Activated T-cell treated with anti-CD3 and anti-CD28 coated beads for 24 hours (primary cell): ENCODE data around the gene GLRA1.
"Not testable (repeated sequence)": the region's sequence is repeated elsewhere in the genome, so short reads cannot be mapped to it uniquely, and the experiment has no call there.

Experiments
- DNase-seq: peaks from one replicate; pipeline ENCODE4 v3.0.0-alpha.2; 2020; ENCODE audit warnings: low read depth

The GLRA1 gene

DNA sequence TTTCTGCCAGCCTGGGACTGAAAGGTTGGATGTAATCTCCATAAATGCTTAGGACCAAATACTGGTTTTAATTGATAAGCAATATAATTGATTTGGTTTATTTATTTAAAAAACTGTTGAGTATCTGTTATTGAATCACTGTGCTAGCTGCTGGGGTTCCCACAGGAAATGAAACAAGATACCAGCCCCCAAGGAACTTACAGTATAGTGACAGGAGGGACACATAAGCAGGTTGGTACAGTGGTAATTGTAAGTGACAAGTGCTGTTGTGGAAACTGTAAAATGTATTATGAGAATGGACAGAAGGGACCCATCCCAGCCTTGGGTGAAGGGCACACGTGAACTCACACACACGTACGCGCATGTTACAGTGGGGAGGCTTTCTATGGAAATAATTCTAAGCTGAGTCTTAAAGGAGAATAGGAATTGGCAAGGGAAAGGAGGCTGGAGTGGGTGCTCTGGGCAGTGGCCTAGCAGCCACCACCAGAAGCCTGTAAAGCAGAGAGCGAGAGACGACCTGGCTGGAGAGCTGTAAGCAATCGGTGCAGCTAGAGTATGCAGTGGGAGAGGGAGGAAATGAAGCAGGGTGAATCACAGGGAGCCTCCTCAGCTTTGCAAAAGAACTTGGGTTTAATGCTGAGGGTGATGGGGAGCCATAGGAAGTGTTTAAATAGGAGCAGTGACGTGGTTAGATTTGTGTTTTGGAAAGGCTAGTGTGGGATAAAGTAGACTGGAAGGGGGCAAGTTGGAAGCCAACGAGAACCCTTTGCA is 39.3 kb downstream of the GLRA1 start:
- DNase-seq: no peak

DNA sequence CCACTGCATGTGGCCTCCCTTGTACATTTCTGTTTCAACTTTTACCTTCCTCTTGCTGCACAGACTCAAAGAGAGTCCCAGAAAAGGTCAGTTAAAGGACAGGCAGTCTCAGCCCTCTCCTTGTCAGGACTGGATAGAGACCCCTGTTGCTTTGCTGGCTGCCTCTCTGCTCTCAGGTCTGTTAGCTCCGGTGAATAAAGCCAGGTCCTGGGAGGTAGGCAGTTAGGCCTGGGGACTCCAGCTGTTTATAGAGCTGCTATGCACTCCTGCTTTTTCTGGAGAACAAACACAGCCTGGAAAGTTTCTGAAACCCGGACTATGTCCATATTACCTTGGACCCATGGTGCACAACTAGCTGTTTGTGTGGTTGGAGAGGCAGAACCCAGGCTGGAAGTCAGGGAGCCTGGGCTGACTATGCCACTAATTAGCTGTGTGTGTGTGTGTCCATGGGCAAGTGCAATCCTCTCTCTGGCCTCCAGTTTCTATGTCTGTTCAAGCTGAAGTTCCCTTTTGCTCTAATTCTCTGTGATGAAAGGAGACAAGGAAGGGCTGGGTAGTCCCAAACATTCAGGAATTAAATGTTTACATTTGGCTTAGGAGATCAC is 42.9 kb downstream of the GLRA1 start:
- DNase-seq: no peak

DNA sequence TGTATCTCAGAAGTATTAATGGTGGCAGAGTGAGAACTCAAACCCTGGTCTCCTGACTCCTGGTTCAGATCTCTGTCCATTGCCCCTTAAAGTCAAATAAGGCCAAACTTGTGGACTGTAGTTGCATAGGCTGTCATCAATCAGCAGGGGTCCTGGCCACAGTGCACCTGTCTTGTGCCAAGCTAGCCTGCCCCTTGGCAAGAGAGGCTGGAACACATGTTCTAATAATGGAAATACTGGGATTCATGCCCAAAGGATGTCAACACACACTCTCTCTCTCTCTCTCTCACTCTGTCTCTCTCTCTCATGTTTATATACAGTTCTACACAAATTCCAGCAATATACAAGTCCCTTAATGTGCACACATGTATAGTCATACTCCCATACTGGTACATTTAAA is 44.3 kb downstream of the GLRA1 start:
- DNase-seq: no peak

DNA sequence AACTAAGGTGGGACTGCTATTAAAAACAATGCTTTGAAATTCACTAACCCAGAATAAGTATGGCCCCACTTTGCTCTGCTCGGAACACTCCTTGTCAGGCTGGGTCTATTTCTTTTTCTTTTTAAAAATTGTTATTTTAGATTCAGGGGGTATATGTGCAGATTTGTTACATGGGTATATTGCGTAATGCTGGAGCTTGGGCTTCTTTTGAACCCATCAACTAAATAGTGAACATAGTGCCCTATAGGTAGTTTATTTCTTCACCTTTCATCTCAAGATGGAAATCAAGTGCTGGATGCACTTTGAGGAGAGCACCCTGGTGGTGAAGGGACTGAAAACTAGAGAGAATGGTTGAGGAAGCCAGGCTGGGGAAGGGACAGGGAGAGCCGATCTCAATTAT is 51.0 kb downstream of the GLRA1 start:
- no peak for DNase-seq

DNA sequence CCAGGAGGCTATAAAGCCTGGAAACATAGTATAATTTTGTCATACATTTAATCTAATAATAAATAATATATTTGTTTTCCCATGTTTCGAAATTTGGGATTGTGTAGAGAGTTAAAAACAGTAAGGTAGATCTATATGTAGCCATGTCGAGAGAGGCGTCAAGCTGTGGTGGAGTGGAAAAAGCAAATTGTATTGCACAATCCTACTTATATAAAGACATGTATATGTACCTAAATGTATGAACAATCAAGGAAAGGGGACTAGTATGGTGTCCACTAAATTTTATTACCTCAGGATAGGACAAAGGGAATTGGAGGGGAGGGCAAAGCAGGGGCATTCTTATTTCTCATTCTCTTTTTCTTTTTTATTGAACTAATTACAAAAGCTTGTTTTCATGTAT is 52.0 kb downstream of the GLRA1 start:
- DNase-seq: no peak

DNA sequence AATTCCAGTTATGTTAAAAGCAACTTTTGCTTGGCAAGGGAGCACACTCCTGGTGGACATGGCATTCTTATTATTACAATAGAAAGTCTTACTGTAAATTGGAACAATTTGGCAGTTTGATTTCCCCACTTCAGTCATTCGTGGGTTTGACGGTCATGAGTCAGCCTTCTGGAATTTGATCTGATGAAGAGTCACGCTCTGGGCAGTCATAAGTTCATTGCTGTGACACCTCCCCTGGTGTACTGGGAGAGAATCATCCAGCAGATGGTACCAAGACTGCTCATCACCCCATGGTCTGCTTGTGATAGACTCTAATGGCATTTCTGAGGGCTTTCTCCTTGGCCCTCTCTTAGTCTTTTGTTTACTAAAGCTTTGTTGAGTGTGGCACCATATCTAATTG is 53.8 kb downstream of the GLRA1 start:
- DNase-seq: no peak

DNA sequence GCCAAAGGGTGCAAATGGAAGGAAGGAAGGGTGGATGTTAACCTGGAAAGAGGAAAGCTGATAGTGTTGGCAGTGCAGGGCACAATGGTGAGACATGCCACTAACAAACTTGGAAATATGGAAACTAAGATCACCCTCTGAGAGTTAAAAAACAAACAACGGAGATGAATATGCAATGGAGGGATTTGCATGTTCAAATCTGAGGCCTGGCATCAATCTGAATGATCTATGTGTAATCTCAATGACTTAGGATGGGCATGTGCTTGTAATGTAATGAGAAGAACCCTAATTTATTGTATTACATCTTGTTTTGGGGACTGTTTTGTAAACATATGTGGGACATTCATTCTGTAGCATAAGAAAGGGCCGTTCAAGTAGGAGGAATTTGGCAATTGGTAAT is 54.4 kb downstream of the GLRA1 start:
- no peak for DNase-seq

DNA sequence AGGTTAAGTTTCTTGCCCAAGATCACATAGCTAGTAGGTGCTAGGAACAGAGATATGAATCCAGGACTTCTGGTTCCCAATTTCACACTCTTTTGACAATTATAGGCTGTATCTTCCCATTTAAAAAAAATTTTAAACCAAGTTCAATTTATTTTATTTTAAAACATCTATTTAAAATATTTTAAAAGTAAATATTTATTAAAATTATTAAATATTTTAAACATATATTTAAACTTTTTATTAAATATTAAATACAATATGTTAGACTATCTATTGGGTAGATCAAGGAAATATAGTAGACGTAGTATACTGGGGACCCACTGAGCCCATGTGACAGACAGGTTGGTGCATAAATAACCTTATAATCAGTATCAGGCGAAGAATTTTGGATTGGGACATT is 54.8 kb downstream of the GLRA1 start:
- no peak for DNase-seq

DNA sequence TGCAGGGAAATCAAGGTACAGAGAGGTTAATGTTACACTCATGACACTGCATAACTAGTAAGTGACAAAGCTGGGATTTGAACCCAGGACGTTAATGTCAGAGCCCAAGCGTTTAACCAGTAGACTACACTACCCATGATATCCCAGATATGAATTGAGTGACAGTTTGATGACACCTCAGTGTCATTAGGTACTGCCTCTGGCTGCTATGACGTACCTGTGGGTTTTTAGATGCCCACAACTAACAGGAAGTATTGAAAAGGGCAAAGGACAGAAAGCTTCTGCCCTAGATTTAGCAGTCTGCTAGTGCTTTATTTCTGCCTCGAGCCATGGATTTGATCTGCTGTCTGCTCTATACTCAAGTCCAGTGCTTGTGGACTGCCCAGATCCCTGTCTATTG is 56.2 kb downstream of the GLRA1 start:
- peak; percentile 1 for DNase-seq

DNA sequence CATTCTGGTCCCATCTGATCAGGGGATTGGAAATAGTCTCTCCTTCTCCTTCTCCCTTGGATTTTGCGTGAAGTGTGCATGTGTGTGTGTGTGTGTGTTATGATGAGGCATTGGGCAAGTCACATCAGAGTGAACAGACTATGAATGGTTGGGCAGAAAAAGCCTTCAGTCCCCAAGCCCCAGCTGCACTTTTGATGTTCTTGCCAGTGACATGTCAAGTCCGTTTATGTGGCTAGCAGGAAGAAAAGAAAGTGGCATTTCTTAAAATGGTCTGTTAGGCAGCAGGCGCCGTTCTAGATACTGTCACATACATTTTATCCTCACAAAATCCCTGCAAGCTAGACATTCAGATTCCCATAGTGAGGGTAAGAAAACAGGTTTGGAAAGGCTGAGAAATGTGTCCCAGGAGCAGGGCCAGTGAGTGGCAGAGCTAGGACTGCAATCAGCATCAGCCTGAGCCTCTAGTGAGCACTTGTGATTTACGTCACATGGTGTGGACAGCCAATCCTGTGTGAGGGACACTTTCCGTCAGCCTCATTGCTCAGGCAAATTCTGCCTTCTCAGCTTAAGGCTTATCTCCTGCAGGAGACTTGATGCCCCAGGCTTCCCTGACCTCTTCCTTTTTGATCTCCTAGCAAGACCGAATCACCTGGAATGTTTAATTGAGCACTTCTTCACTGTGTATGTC is 60.4 kb downstream of the GLRA1 start:
- DNase-seq: no peak

DNA sequence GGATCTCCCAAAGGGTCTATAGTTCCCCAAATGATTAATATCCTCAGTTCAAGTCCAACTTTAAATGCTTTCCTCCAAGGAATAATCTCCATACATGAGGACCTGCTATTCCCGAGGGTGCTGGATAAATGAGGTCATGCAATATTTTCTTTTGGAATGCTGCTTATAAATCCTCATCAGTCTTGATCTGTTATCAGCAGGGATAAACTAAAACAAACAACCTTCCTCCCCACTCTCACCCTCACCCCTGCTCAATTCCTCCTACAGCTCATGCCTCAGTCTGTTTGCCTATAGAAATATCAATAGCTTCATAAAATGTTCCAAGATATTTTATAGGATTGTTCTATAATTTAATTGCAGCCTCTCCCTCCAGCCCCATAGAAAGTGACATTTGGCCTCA is 61.1 kb downstream of the GLRA1 start:
- DNase-seq: no peak

DNA sequence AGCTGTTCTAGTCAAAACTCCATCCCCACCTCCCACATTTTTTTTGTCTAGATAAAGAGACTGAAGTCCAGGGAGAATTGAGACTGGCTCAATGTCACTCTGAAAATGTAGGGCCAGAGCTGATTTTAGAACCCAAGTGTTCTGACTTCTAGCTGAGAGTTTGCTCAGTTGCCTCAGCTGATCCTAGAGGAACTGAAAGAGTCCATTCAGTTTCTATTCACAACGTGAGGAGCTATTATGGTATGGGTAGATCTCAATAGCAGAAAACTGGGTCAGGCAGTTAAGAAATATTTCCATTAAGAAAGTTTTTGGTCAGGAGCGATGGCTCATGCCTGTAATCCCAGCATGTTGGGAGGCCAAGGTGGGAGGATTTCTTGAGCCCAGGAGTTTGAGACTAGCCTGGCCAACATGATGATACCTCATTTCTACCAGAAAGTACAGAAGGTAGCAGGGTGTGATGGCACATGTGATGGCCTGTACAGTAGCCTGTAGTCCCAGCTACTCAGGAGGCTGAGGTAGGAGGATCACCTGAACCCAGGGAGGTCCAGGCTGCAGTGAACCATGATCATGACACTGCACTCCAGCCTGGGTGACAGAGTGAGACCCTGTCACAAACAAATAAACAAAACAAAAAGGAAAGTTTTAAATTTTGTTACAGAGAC is 61.7 kb downstream of the GLRA1 start:
- no peak for DNase-seq

DNA sequence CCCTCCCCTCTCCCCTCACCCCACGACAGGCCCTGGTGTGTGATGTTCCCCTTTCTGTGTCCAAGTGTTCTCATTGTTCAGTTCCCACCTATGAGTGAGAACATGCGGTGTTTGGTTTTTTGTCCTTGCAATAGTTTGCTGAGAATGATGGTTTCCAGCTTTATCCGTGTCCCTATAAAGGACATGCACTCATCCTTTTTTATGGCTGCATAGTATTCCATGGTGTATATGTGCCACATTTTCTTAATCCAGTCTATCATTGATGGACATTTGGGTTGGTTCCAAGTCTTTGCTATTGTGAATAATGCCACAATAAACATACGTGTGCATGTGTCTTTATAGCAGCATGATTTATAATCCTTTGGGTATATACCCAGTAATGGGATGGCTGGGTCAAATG is 63.8 kb downstream of the GLRA1 start:
- not testable (repeated sequence) for DNase-seq

DNA sequence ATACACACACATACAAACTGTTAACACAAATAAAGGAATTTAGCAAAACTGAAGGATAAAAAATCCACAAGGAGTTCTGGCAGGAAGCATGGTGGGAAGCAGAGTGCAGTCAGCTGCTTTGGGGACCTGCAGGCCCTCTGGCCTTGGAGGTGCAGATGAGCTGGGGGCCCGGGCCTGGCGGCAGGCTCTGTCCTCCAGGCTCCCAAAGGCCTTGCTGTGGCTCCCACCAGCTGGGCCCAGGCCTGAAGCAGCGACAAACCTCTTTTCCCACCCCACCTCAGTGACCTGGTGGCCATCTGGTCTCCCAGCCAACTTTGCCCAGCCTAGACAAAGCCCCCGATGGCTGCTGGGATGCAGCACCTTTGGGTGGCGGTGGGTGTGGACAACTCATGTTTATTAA is 67.8 kb downstream of the GLRA1 start:
- no peak for DNase-seq

DNA sequence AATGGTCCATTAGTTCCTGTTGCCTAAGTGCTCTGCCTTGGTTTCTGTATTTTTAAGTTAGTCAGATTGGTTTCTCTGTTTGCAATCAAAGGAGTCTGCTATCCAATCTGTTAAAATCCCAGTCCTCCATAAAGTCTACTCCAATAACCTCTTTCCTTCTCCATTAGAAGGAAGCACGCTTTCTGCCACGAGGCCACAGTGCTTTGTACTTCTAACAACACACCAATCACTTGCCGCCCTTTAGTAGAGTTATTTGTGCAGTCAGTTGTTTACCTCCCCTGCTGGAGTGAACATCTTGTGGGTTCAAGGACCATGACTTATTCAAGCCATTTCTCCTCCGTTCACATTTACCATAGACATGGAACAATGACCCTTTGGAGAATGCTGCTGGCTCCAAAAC is 69.0 kb downstream of the GLRA1 start:
- no peak for DNase-seq

DNA sequence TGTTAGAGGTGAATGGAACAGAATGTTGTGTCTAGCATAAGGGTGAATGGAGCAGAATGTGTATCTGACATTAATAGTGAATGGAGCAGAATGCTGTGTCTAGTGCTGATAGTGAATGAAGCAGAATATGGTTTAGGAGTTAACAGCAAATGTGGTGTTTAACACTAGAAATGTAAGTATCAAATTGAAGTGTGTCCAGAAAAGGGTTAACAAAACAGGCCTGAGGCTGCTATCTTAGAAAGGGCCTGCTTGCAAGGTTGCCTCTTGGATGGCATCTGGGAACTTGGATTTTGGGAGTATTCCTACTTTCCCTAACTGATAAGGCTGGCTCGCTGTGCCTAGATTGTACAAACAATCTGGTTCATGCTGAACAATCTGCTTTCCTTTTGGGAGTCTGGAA is 76.8 kb downstream of the GLRA1 start:
- DNase-seq: no peak

DNA sequence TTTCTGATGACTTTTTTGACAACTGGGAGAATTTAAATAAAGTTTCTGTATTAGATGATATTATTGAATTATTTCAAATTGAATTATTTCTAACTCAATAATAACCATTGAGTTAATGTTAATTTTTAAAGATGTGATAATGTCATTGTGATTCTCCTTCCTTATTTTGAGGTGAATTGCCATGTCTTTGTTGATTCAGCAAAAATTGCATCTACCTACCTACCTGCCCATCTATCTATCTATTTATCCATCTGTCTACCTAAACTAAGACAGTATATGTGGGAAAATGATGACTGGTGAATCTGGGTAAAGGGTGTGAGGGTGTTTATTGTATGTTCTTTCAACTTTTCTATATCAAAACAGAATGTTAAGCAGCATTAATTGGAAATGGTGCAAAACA is 77.9 kb downstream of the GLRA1 start:
- DNase-seq: no peak

DNA sequence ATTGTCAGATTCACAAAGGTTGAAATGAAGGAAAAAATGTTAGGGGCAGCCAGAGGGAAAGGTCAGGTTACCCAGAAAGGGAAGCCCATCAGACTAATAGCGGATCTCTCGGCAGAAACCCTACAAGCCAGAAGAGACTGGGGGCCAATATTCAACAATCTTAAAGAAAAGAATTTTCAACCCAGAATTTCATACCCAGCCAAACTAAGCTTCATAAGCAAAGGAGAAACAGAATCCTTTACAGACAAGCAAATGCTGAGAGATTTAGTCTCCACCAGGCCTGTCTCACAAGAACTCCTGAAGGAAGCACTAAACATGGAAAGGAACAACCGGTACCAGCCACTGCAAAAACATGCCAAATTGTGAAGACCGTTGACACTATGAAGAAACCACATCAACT is 91.8 kb downstream of the GLRA1 start:
- DNase-seq: not testable (repeated sequence)

DNA sequence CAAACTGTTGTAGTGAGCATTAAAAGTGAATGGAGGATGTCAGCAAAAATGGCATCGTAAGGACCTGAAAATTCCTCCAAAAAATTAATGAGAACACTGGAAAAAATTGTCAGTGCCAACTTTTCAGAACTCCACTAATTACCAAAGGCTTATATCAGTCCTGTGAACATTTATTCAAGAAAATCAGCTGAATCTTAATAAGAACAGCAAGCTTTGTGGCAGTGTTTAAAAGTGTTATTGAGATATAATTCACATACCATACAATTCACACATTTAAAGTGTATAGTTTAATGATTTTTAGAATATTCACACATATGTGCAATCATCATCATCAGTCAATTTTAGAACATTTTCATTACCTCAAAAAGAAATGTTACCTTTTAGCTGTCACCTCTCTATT is 95.3 kb downstream of the GLRA1 start:
- no peak for DNase-seq

DNA sequence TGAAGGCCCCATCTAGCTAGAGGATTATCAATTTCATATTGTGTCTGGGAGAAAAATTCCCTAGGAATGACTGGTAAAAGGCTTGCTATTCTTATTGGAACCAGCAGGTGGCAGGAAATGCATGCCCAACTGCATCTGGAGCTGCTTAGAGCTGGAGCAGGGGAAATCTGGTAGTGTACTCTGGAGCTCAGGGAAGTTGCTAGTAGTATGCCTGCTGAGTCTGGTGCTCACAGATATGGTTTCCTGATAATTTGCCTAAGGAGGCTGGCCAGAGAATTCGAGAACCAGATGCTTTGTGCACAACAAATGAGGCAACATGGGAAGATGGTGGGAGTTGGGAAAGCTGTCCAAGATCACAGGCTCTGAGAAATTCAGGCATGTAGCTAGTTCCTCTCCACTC is 99.2 kb downstream of the GLRA1 start:
- no peak for DNase-seq

DNA sequence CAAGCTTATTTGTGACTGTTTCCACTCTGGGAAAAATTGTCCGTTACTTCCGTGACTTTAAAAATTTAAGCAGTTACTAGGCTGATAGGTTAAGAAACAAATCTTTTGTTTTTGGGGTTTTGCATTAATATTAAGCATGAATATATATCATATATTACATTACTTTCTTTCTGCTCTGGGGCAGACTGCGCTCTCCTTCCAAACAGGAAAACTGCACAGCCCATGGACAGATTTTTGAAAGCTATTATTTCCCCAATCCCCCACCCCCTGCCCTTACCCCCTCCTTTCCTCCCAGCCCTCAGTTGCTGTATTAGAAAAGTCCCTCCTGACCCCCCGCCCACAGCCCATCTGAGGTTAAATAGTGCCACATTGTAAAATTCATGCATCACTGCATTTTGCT is 102.5 kb downstream of the GLRA1 start:
- DNase-seq: no peak

DNA sequence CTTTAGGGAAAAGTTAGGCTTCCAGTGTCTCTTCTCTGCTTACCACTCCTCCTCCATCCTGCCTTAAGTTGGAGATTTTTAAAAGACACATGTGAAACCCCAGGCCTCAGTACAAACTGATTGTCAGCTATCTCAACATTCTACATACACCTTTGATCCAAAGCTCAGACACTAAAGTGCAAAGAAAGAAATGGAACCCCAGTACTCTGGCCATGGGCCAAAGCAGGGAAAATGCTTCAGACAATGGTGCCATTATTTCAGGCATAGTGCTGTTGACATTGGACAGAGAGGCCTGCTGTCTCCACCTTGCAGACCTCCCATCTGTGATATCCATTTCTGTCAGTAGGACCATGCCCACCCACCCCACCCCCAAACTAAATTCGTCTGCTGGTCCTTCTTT is 103.7 kb downstream of the GLRA1 start:
- DNase-seq: no peak

DNA sequence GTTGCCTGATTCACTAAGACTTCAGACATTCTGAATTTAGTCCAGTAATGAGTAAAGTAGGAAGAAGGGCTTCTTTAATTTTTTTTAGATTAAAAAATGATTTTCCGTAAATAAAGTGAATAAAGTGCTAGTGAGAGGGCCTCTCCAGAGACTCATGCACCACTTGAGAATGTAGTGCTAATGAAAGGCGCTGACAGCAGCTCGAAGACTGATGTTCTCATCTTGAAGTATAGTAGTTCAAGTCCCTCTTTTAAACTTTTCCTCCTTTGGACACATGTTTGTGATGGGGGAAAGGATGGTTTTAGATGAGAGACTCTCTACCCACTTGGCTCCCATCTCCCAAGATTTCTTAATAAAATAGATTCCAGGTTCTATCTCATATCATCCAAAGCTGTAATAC is 104.4 kb downstream of the GLRA1 start:
- DNase-seq: no peak
